AG09319 (cell line): ENCODE data around the gene SEMA4D.

Source experiments
- DNase-seq: peaks from one replicate; pipeline ENCODE4 v3.0.0-alpha.2; 2010; ENCODE audit warnings: low read depth; ENCODE audit errors: extremely low read depth
- TF ChIP-seq, protein P1 (sequence below): IDR thresholded peaks from 2 replicates; pipeline ENCODE4 v1.5.1; 2011; ENCODE audit warnings: low read depth, mild to moderate bottlenecking, inconsistent platforms, low read length, moderate library complexity

Gene SEMA4D

DNA sequence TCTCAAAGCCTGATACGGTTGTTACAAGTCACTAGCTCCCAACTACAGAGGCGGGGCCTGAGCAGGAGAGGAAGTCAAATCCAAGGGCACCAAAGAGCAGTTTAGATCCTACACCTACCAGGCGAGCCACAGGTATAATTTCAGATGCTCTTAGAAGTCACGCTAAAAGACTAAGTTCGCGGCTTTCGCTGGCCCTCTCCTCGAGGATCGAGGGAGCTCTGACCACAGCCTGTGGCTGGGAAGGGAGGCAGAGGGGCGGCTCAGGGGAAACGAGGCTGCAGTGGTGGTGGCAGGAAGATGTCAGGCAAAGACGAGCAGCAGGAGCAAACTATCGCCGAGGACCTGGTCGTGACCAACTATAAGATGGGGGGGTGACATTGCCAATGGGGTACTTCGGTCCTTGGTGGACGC, 48.6 kb downstream of the SEMA4D start:
- DNase-seq: no peak
- TF ChIP-seq, protein P1, sequence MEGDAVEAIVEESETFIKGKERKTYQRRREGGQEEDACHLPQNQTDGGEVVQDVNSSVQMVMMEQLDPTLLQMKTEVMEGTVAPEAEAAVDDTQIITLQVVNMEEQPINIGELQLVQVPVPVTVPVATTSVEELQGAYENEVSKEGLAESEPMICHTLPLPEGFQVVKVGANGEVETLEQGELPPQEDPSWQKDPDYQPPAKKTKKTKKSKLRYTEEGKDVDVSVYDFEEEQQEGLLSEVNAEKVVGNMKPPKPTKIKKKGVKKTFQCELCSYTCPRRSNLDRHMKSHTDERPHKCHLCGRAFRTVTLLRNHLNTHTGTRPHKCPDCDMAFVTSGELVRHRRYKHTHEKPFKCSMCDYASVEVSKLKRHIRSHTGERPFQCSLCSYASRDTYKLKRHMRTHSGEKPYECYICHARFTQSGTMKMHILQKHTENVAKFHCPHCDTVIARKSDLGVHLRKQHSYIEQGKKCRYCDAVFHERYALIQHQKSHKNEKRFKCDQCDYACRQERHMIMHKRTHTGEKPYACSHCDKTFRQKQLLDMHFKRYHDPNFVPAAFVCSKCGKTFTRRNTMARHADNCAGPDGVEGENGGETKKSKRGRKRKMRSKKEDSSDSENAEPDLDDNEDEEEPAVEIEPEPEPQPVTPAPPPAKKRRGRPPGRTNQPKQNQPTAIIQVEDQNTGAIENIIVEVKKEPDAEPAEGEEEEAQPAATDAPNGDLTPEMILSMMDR: no peak

DNA sequence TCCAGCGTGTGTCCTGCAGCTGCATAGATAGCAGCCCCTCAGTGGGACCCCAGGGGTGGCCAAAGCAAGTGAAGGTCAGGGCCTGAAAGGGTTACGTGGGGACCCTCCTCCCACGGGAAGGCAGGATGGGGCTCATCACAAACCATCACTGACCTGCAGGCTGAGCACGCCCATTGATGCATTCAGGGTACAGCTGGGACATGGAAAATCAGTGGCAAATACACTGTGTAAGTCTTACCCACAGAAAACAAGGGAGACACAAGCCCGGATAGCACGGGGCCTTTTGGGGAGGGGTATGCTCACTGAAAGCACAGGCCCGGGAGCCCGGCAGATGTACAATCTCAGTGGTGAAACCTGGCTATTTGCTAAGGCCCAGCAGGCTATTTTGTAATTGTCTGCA, 49.1 kb downstream of the SEMA4D start:
- TF ChIP-seq, protein P1: no peak
- no peak for DNase-seq

DNA sequence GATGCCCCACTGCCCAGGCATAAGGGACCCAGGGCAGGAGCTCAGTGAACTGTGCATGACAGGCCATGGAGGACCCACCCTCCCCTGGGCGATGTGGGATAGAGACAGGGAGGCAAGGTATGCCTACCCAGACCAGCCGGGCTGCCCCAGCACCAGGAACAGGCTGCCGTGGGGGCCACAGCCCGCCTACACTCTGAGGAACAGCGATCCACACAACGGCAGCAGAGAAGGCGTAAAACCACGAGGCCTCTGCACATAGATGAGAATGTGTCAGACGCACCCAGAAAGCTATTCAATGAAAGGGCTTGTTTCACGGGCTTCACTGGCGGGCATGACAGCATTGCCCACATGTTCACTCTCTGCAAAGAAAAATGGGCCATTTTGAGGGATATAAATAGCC, 49.5 kb downstream of the SEMA4D start:
- TF ChIP-seq, protein P1: no peak
- DNase-seq: no peak

DNA sequence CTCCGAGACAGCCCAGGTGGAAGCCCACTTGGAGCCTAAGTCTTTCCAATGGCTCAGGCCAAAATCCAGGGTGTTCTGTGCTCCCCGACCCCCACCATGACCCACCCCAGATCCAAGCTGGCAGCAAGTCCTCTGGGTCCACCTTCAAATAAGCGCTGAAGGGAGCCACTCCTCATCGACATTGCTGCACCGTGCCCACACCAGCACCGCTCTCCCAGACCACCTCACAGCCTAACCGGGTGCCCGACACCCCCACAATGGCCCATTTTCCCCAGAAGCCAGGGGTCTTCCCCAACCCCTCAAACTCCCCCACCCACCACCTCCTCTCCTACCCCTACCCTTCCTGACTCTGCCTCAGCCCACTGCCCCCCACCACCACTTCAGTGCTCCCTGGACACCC, 50.5 kb downstream of the SEMA4D start:
- no peak for DNase-seq
- TF ChIP-seq, protein P1: no peak

DNA sequence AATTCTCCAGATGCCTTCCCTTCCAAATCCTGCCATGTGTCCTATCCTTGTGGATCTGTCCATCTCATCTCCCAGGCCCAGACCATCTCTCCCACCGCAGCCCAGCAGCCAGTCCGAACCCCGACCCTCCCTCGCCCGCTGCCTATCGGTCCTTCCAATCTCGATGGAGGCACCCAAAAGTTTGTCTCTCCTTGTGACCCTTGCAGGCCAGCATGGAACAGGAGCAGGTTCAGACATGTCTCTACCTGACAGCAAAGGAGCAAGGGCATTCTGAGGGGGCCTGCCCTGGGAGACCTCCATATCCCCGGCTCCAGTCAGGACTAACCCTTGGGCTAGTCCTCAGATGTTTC, 51.0 kb downstream of the SEMA4D start:
- TF ChIP-seq, protein P1: no peak
- DNase-seq: no peak

DNA sequence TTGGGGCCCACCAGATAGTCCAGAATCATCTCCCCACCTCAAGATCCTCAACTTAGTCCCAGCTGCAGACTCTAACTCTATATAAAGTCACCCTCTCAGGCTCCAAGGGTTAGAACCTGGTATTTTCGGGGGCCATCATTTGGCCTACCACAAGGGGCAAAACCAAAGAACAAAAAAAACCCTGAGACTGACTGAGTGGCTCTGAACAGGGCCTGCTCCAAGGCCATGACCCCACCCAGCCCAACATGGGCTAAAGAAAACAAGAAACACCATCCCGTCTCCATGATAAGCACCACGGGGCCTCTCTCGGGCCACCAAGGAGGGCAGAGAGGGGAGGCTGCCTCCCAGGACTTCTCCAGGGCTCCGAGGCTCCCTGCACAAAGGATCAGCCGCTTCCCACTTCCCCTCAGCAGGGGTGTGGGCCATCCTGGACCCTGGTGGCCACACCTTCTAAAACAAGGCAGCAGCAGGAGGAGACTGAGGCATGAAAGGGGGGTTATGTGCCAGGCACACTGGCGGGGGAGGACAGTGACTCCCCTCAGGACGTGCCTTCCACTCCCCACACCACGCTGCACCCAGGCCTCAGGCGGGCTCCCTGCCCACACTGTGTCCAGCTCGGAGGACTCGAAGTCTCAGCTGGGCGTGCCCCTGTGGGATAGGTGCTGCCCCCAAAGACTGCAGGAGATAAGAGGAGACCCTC, 51.5 kb downstream of the SEMA4D start:
- DNase-seq: no peak
- TF ChIP-seq, protein P1: no peak

DNA sequence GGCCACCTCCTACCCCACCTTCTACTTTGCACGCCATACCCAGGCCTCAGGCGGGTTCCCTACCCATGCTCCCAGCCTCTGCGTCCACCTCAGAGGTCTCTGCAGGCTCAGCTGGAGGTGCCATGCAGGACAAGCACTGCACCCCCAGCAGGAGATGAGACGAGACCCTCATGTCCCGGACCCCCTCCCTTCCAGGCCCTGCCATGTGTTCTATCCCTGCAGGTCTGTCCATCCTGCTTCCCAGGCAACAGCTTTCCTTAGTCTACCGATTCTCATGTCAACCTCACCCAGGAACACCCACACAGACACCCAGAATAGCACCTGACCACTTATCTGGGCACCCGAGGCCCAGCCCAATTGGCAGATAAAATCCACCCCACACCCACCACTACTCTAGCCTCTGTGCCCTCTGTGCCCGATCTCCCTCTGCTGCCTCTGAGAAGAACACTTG, 52.1 kb downstream of the SEMA4D start:
- DNase-seq: no peak
- TF ChIP-seq, protein P1: no peak
